GM20000 (cell line): ENCODE measurements around the gene RAET1L.

Experiments used
- DNase-seq: peaks from one replicate; pipeline ENCODE4 v3.0.0; 2012; ENCODE audit warnings: low spot score
- CTCF ChIP-seq: IDR thresholded peaks from 2 replicates; pipeline ENCODE4 v1.5.1; 2012; ENCODE audit warnings: mild to moderate bottlenecking, control low read depth; ENCODE audit errors: extremely low read depth, missing control alignments

The RAET1L gene

GRCh38 chr6:149988550-149989346, 36.6 kb downstream of the RAET1L start:
- no peak for DNase-seq
- no peak for TF ChIP-seq CTCF

- DNase-seq = no peak
Observed at GRCh38 chr6:149987602-149988107, 37.7 kb downstream of the RAET1L start.

DNA sequence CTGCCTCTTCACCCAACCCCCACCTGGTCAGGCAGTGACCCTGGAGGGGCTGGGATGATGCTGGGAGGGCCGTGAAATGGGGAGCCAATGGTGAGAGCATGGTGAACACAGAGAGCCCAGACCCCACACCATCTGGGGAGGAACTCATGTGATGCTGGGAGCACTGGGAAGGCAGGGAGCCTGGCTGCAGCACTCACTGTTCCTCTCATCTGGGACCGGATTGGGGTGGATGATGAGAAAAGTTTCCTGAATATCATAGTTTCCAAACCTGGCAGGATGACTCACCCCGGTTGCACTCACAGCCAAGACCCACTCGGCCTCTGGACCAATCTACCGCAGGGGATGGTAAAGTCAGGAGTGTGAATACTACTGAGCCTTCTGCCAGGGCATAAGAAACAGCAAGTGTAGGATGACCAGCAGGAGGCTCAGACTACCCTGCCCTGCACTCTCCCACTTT, 39.8 kb downstream of the RAET1L start:
- no peak for TF ChIP-seq CTCF
- no peak for DNase-seq

More at GRCh38 chr6:149987602-149988107, 37.7 kb downstream of the RAET1L start:
- no peak for TF ChIP-seq CTCF

DNA sequence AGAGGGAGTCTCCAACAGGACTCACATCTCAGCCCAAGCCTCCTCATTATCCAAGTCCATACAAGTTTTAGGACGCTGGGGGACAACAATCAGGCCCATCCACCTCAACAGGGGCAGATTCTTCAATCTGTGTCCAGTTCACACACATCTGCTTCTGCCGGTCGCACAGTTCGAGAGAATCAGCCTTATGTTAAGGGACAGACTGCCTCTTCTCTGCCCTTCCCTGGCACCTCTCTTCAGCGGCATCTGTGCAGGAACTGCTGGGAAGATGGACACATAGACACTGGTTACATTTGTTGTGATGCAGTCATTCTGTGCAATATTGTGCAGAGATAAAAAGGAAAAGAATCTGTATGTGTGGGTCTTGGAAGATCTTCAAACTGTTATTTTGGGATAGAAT, 40.6 kb downstream of the RAET1L start:
- TF ChIP-seq CTCF = no peak
- no peak for DNase-seq

DNA sequence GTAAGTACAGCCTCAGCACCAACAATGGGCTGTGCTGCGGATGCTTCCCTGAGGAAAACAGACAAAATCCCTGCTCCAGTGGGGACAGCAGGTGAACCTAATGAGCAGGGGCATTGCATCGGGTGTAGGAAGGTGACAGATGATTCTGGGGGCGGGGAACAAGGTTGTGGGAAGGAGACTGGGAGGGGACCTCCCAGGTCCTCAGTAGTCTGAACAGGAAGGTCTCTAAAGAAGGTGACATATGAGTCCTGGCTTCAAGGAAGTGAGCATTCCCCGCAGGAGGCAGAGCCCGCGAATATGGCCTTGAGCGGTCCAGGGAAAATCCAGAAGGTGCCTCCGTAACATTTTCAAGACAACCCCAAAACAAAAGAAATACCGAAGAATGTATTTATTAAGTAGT, 42.2 kb downstream of the RAET1L start:
- DNase-seq = no peak
- no peak for TF ChIP-seq CTCF

DNA sequence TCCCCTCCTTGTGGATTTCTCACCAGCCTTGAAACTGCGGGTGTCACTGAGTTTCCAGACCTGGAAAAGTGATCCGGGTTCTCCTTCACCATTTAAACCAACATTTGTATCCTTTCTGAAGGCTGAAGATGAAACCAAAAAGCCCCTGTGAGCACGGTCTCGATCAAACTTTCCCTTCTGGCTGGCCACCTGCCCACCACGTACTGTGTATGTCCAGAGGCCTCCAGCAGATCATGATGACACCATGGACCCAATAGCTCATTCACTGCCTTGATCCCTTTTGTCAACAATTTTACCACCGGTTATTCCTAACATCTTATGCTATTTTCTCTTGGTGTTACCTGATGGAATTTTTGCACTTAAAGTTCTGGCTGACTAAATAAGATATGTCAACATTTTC, 46.0 kb downstream of the RAET1L start:
- DNase-seq = no peak
- TF ChIP-seq CTCF = no peak

GRCh38 chr6:149978610-149979009, 46.7 kb downstream of the RAET1L start:
- DNase-seq = no peak
- no peak for TF ChIP-seq CTCF
